Calu3 (cell line): ENCODE measurements around the gene CENPO. TPM values are rescaled to one million over a fixed set of nuclear protein-coding genes. Genes with fewer than 3 reads are reported as not detected.

Source experiments
- BruUV-seq: library from RNA; stranded (reverse); fragments of 400-500 nt; replicated peaks from 2 replicates; lab custom pipeline; 2021; lab: Mats Ljungman, UMichigan
- CTCF ChIA-PET: fragments of 300-600 bp; sonication (Branson Sonifier 250); formaldehyde crosslinking; loops from one replicate; lab custom pipeline; 2022; ENCODE audit warnings: antibody characterized with exemption; lab: Charles Lee
- DNase-seq: peaks from one replicate; pipeline ENCODE4 v3.0.0; 2022
- H3K27ac Mint-ChIP-seq: one replicate; pipeline ENCODE4 v1.8.0; 2022; ENCODE audit warnings: mixed read lengths; ENCODE audit not compliant: unreplicated experiment
- H3K27me3 Mint-ChIP-seq: one replicate; pipeline ENCODE4 v1.8.0; 2022; ENCODE audit warnings: mixed read lengths; ENCODE audit not compliant: unreplicated experiment
- H3K36me3 Mint-ChIP-seq: one replicate; pipeline ENCODE4 v1.8.0; 2022; ENCODE audit warnings: mild to moderate bottlenecking, moderate library complexity, mixed read lengths; ENCODE audit not compliant: insufficient read depth, unreplicated experiment
- H3K4me1 Mint-ChIP-seq: one replicate; pipeline ENCODE4 v1.8.0; 2022; ENCODE audit warnings: mild to moderate bottlenecking, low read depth, mixed read lengths; ENCODE audit not compliant: unreplicated experiment
- H3K4me3 Mint-ChIP-seq: one replicate; pipeline ENCODE4 v1.8.0; 2022; ENCODE audit warnings: mild to moderate bottlenecking, low read depth, moderate library complexity, mixed read lengths; ENCODE audit not compliant: unreplicated experiment
- H3K9me3 Mint-ChIP-seq: one replicate; pipeline ENCODE4 v1.8.0; 2022; ENCODE audit warnings: low read depth, mixed read lengths; ENCODE audit not compliant: unreplicated experiment
- intact Hi-C: fragments of 100-400 bp; cut with micrococcal nuclease; formaldehyde crosslinking; loops from one replicate; pipeline ENCODE4 v1.10.0; 2022; ENCODE audit not compliant: unreplicated experiment
- total RNA-seq: library from RNA; stranded (reverse); gene quantifications from 2 replicates; pipeline ENCODE4 v1.2.3, GENCODE V29; 2022
- TF ChIP-seq, protein P1 (sequence below): fragments of 200-600 bp; IDR thresholded peaks from one replicate; pipeline ENCODE4 v1.8.0; 2022; ENCODE audit warnings: antibody characterized with exemption; ENCODE audit not compliant: unreplicated experiment

Gene CENPO
- total RNA-seq, 1 experiment from 2014 or later, result 43.1 TPM

- H3K4me1 Mint-ChIP-seq, result no peaks in the 10 kb centered on the region
- DNase-seq, result no peak
- no peak overlapping the region for H3K4me3 Mint-ChIP-seq
- H3K27ac Mint-ChIP-seq, result no peak overlapping the region
- TF ChIP-seq, protein P1, sequence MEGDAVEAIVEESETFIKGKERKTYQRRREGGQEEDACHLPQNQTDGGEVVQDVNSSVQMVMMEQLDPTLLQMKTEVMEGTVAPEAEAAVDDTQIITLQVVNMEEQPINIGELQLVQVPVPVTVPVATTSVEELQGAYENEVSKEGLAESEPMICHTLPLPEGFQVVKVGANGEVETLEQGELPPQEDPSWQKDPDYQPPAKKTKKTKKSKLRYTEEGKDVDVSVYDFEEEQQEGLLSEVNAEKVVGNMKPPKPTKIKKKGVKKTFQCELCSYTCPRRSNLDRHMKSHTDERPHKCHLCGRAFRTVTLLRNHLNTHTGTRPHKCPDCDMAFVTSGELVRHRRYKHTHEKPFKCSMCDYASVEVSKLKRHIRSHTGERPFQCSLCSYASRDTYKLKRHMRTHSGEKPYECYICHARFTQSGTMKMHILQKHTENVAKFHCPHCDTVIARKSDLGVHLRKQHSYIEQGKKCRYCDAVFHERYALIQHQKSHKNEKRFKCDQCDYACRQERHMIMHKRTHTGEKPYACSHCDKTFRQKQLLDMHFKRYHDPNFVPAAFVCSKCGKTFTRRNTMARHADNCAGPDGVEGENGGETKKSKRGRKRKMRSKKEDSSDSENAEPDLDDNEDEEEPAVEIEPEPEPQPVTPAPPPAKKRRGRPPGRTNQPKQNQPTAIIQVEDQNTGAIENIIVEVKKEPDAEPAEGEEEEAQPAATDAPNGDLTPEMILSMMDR, result no peak
- H3K27me3 Mint-ChIP-seq, result no peaks in the 10 kb centered on the region
- CTCF ChIA-PET, result interaction anchor here (0.6 kb wide), 1 partner anchor 509 kb away, joined by 4 read pairs; no protein-coding TSS in a partner anchor
- peaks cover 17% of the 10 kb centered on the region for H3K36me3 Mint-ChIP-seq
- intact Hi-C loops, result no loop called here
- H3K9me3 Mint-ChIP-seq, result no peaks in the 10 kb centered on the region
- BruUV-seq, result no TSS peak
These were observed 50.2 kb downstream of the CENPO start for GRCh38 chr2:24843330-24843860.

GRCh38 chr2:24844023-24844685 is 50.9 kb downstream of the CENPO start:
- H3K27ac Mint-ChIP-seq, result no peak overlapping the region
- TF ChIP-seq, protein P1, result no peak
- CTCF ChIA-PET, result interaction anchor here (0.6 kb wide), 1 partner anchor 510 kb away, joined by 4 read pairs; no protein-coding TSS in a partner anchor
- no peaks in the 10 kb centered on the region for H3K27me3 Mint-ChIP-seq
- DNase-seq, result no peak
- no peaks in the 10 kb centered on the region for H3K4me1 Mint-ChIP-seq
- intact Hi-C loops, result no loop called here
- H3K9me3 Mint-ChIP-seq, result no peaks in the 10 kb centered on the region
- BruUV-seq, result no TSS peak
- H3K4me3 Mint-ChIP-seq, result no peak overlapping the region
- peaks cover 17% of the 10 kb centered on the region for H3K36me3 Mint-ChIP-seq

GRCh38 chr2:24845691-24846090 is 52.5 kb downstream of the CENPO start:
- CTCF ChIA-PET, result interaction anchor here (0.6 kb wide), 1 partner anchor 12 kb away, joined by 3 read pairs; no protein-coding TSS in a partner anchor
- peaks cover 11% of the 10 kb centered on the region for H3K36me3 Mint-ChIP-seq
- no peak for DNase-seq
- H3K4me3 Mint-ChIP-seq, result no peak overlapping the region
- no peaks in the 10 kb centered on the region for H3K27me3 Mint-ChIP-seq
- no peak overlapping the region for H3K27ac Mint-ChIP-seq
- TF ChIP-seq, protein P1, result no peak
- no peaks in the 10 kb centered on the region for H3K4me1 Mint-ChIP-seq
- no peaks in the 10 kb centered on the region for H3K9me3 Mint-ChIP-seq
- no TSS peak for BruUV-seq
- intact Hi-C loops, result no loop called here

DNA sequence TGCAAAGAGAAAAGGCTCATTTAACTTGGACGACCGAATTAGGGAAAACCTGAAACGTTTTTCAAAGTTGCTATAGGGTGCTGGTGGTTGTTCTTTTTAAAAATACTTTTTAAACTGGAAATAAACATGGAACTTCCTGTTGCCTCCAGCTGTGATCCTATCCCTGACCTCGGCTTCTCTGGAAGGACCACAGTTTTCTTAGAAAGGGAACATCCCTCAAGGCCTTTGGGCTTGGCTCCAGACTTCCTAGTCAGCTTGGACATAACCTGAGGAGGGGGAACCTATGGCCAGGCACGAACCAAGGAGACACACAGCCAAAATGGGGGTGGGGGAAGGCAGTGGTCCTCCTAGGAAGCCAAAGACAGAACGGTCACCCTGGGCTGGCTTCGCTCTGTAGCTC is 57.7 kb downstream of the CENPO start:
- CTCF ChIA-PET, result no interaction called here
- H3K27ac Mint-ChIP-seq, result no peak overlapping the region

More for the DNA sequence above, 57.7 kb downstream of the CENPO start:
- no peaks in the 10 kb centered on the region for H3K27me3 Mint-ChIP-seq
- intact Hi-C loops, result no loop called here
- H3K4me3 Mint-ChIP-seq, result no peak overlapping the region
- BruUV-seq, result no TSS peak
- H3K9me3 Mint-ChIP-seq, result no peaks in the 10 kb centered on the region
- no peak for DNase-seq
- H3K4me1 Mint-ChIP-seq, result no peaks in the 10 kb centered on the region
- H3K36me3 Mint-ChIP-seq, result peaks cover 5% of the 10 kb centered on the region
- TF ChIP-seq, protein P1, result no peak
